Mesenteric fat pad (tissue), 1 donor: Measurements from ENCODE around the gene KLHL17. TPM values are rescaled to one million over a fixed set of nuclear protein-coding genes. Genes with fewer than 3 reads are reported as not detected.

Experiments
- DNase-seq: peaks from one replicate; pipeline ENCODE4 v3.0.0-alpha.2; 2020; ENCODE audit warnings: low spot score
- total RNA-seq: library from RNA; stranded (reverse); fragmentation: NEBNext Ultra II Directional; extraction: Animal tissue kit (Norgen Biotek cat#: 25700); gene quantifications from one replicate; pipeline ENCODE4 v1.2.1, GENCODE V29; 2021
- donor health status: DM: yes; HTN: yes; CAD: no.

KLHL17 gene
- total RNA-seq, 1 donor from 2014 or later, result 8.8 TPM

DNA sequence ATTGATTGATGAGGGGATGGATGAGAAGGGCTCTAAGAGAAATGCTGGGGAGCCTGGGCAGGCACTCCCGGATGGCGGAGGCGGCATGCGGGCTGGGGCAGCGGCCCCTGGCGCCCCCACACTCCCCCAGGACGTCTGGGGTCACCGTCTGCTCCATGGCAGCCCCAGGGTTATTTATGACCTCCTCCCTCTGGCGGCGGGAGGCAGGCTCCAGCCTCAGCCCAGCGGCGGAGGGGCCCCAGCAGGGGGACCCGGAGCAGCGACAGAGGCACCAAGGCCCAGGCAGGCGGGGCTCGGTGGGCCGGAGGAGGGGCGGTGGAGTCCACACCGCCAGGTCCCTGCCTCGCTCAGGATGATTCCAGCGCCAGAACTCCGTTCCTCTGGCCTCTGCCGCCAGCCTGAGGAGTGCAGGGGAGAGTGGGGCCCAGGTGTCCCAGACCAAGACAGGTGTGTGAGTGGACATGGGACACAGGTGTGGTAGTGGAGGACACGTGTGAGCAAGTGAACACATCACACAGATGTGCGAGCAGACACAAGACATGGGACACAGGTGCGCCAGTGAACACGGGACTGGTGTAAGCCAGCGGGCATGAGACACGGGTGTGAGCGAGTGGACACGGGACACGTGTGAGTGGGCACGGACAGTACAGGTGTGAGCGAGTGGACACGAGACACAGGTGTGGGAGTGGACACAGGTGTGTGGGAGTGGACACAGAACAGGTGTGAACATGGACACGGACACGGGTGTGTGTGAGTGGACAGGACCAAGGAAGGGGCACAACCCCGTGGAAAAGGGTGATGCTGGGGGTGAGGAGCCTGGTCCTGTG, 39.2 kb upstream of the KLHL17 start:
- no peak for DNase-seq

- DNase-seq, result peak; percentile 94
Measured at GRCh38 chr1:923131-923990, 37.0 kb upstream of the KLHL17 start, which contains the start of gene SAMD11. SAMD11 (plus strand) TSS chr1:923923; CDS start chr1:924432, 509 bp downstream.

DNA sequence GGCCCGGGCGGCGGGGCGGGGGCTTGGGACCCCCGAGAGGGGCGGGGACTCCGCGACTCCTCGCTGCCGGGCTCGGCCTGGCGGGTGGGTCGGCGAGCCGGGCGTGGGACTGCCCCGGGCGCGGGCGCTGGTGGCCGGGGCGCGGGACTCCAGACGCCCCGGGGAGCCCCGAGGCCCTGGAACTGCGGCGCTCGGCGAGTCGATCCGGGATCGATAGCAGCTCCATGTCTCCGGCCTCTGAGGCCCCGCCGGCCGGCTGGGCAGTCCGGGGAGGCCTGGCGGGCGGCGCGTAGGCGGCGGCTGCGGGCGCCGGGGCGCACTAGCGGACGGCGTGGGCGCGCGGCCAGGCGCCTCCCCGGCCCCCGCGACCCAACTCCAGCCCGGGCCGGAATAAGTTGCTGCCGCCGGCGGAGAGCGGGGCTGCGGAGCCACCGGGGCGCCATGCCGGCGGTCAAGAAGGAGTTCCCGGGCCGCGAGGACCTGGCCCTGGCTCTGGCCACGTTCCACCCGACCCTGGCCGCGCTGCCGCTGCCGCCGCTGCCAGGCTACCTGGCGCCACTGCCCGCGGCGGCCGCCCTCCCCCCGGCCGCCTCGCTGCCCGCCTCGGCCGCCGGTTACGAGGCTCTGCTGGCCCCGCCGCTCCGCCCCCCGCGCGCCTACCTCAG, 36.3 kb upstream of the KLHL17 start:
- DNase-seq, result no peak

GRCh38 chr1:924656-925560, 35.5 kb upstream of the KLHL17 start:
- DNase-seq, result no peak

GRCh38 chr1:925561-926421, 34.6 kb upstream of the KLHL17 start:
- DNase-seq, result no peak

GRCh38 chr1:927234-927633, 33.1 kb upstream of the KLHL17 start:
- no peak for DNase-seq

DNA sequence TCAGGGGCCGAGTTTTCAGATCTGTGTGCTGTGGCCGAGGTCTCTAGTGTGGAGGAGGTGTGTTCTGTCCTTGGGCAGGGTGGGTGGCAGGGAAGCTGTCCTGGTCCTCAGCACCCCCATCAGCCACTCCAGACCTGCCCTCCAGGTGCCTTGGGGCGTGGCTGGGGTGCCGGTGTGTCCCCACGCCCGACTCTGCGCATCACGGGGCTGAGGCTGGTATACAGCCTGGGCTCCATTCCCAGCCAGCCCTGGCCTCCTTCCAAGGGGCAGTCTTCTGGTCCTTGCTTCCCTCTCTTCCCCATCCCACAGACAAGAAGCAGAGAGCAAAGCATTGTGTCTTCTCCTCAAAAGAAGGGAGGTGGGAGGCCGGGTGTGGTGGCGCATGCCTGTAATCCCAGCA, 32.6 kb upstream of the KLHL17 start:
- DNase-seq, result no peak

- DNase-seq, result no peak
Measured at GRCh38 chr1:928825-929661, 31.3 kb upstream of the KLHL17 start.

GRCh38 chr1:929712-930632, 30.4 kb upstream of the KLHL17 start:
- DNase-seq, result no peak

DNA sequence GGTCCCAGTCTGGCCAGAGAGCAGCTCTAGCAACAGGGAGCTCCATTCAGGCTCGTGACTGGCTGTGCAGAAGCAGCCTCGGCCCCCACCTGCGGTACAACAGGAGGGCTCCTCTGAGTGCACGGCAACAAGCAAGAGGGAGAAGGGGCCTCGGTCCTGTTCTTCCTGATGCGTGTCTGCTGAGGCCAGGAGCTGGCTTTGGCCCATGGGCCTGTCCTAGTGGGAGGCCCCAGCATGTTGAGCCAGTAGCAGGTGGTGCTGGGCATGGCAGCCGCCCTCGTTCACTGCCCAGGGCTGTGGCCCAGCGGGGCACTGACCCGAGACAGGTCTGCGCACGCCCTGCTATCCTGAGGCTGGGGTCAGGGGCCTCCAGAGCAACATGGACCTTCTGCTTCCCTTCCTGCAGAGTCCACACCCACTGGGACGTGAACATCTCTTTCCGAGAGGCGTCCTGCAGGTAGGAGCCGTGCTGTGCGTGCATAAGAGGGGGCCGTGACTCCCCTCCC, 29.7 kb upstream of the KLHL17 start:
- no peak for DNase-seq

DNA sequence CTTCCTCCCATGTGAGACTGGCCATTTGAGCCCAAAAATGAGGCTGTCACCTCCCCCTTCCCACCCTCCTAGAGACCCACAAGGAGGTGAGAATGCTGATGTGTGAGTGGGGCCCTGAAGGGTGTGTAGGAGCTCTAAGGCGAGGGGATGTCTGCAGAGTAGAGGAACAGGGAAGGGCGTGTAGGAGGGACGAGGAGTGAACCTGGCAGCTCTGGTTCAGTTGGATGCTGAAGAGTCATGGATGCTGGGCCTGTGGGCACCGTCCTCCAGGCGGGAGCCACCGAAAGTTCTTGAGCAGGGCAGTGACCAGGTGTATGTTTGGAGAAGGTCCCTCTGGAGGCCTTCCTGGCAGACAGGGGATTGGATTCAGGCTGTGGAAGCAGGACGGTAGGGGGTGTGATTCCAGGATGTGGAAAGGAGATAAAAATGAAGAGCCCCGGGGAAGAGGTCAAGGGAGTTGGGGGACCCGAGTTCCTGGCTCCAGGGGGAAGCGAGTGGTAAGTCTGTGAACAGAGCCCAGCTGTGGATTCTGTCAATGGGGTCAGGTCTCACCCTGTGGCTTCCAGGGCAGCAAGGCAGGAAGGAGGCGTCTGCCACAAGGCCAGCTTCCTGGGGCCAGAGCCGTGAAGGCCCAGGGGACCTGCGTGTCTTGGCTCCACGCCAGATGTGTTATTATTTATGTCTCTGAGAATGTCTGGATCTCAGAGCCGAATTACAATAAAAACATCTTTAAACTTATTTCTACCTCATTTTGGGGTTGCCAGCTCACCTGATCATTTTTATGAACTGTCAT, 28.8 kb upstream of the KLHL17 start:
- no peak for DNase-seq

- no peak for DNase-seq
Measured at GRCh38 chr1:932173-932510, 28.2 kb upstream of the KLHL17 start.

DNA sequence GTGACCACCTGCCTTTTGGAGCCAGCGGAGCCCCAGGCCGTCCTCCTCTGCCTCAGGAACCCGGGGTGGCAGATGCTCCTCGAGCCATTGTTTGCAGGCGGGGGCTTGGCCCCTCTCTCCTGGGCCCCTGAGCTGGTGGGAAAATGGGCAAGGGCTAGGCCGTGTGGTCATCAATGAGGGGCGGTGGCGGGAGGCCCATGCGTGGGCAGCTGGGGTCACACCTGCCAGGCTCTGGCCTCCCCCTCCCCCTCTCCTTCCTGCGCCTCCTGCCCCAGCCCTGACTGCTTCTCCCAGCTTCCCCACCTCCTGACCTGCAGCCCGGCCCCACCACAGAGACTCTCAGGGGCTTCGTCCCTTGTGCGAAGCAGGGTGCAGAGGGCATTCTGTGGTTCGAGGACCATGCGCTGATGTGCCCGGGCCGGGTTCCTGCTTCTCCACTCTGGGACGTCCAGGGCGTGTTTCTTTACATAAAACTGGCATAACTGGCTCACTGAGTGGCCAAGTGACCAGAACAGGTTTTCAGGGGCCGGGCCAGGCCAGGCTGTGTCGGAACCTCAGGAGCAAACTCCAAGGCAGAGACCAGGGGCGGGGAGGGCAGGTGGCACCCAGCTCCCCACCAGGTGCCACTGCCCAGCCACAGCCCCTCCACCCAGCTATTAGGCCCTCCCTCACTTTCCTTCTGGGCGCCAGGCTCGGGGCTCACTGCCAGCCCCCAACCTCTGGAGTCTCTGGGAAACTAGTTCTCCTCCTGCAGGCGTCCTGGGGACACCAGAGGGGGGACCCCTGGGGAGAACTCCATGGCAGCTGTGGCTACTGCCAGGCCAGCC, 27.4 kb upstream of the KLHL17 start:
- DNase-seq, result no peak

DNA sequence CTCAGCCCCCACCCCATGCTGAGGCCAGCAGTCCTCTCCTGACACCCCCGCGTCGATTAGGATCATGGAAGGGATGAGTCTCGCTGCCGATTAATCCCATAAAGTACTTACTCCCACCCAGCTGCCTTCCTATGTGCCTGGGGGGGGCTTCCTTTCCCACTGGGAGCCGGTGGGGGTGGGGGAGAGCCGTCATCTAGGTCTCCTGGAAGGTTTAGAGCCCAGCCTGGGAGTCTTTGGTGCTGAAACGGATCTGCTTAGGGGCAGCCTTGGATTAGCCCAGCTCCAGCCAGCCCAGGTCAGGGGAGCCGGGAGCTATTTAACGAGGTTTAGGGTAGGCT, 26.8 kb upstream of the KLHL17 start:
- DNase-seq, result no peak

DNA sequence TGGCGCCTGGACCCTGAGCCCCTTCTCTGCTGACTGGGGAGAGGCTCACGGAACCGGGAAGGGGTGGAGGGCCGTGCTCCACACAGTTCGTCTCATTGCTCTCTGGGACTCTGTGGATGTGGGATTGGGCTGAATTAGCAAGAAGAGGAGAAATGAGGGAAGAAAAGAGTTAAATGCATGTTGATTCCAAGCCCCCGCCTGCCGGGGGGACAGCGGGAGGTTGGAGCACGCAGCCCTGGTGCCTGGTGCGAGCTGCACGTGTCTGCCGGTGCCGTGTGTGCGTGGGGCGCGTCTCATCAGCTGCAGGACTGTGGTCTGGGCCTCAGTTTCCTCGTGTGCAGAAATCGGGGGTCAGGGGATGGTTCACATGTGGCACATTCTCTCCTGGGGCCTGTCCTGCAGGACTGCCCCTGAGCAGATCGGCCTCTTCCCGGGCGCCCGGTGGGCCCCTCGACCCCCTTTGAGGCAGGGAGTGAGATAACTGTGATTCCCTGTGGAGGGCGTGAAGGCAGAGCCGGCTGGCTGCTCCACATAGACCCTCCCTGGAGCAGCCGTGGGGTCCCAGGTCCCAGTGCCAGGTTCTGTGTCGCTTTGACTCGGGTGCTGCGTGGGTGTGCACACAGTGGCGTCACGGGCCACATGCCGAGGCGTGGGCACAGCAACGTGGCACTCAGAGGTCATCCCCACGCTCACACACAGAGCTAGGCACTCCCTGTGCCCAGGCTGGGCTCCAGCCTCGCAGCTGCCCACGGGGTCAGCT, 25.2 kb upstream of the KLHL17 start:
- DNase-seq, result no peak
